IMR-90 (cell line): ENCODE data around the gene RPS6KB1. TPM values are rescaled to one million over a fixed set of nuclear protein-coding genes. Genes with fewer than 3 reads are reported as not detected.

ENCODE experiments used
- ATAC-seq: fragments of 200-7000 bp; cut with Tn5 transposase; 2 replicates; pipeline ENCODE4 v1.9.1; 2020; ENCODE audit warnings: low read depth, mild to moderate bottlenecking, moderate library complexity
- BruUV-seq: library from RNA; stranded (reverse); fragments of 400-500 nt; replicated peaks from 2 replicates; lab custom pipeline; 2021; lab: Mats Ljungman, UMichigan
- CTCF ChIA-PET: fragments of 300-600 bp; formaldehyde crosslinking; extraction: SDS; loops from one replicate; lab custom pipeline; 2021; ENCODE audit warnings: antibody characterized with exemption; lab: Yijun Ruan, JAX
- POLR2A ChIA-PET: fragments of 300-600 bp; sonication (Branson Sonifier 250); formaldehyde crosslinking; loops from one replicate; lab custom pipeline; 2022; ENCODE audit warnings: antibody characterized with exemption; ENCODE audit not compliant: unreplicated experiment; lab: Charles Lee
- DNase-seq: peaks from one replicate; pipeline ENCODE4 v3.0.0; 2013
- H2AFZ ChIP-seq: replicated peaks from 2 replicates; pipeline ENCODE3; 2013; ENCODE audit warnings: low read length, mild to moderate bottlenecking; ENCODE audit not compliant: poor library complexity
- H2AK5ac ChIP-seq: 2 replicates; pipeline ENCODE4 v1.6.1; 2013; ENCODE audit warnings: low read depth, low read length, inconsistent platforms
- H2AK9ac ChIP-seq: replicated peaks from 2 replicates; pipeline ENCODE3; 2013; ENCODE audit warnings: mild to moderate bottlenecking, low read depth, low read length, moderate library complexity; ENCODE audit not compliant: poor library complexity
- H2BK120ac ChIP-seq: 2 replicates; pipeline ENCODE4 v1.6.1; 2013; ENCODE audit warnings: low read depth, low read length, inconsistent platforms
- H2BK15ac ChIP-seq: 3 replicates; pipeline ENCODE4 v1.6.1; 2013; ENCODE audit warnings: low read depth, low read length, inconsistent platforms
- H2BK20ac ChIP-seq: 2 replicates; pipeline ENCODE4 v1.6.1; 2013; ENCODE audit warnings: low read depth, mild to moderate bottlenecking, inconsistent platforms, low read length, moderate library complexity
- H2BK5ac ChIP-seq: 2 replicates; pipeline ENCODE4 v1.6.1; 2013; ENCODE audit warnings: mild to moderate bottlenecking, low read depth, low read length, inconsistent platforms; ENCODE audit not compliant: poor library complexity, severe bottlenecking
- H3K14ac ChIP-seq: replicated peaks from 2 replicates; pipeline ENCODE4 v1.6.1; 2013; ENCODE audit warnings: low read depth, low read length, inconsistent platforms
- H3K18ac ChIP-seq: 2 replicates; pipeline ENCODE4 v1.6.1; 2013; ENCODE audit warnings: low read depth, low read length, control low read depth
- H3K23ac ChIP-seq: 2 replicates; pipeline ENCODE4 v1.6.1; 2013; ENCODE audit warnings: low read depth, low read length, inconsistent platforms
- H3K27ac ChIP-seq: 2 replicates; pipeline ENCODE4 v1.5.1; 2013; ENCODE audit warnings: mild to moderate bottlenecking, control low read depth, low read length; ENCODE audit not compliant: insufficient read depth
- H3K27me3 ChIP-seq: 2 replicates; pipeline ENCODE4 v1.6.1; 2013; ENCODE audit warnings: low read length; ENCODE audit not compliant: control insufficient read depth, insufficient read depth
- H3K36me3 ChIP-seq: 2 replicates; pipeline ENCODE4 v1.6.1; 2013; ENCODE audit warnings: low read length, mixed read lengths; ENCODE audit not compliant: control insufficient read depth, insufficient read depth
- H3K4ac ChIP-seq: 2 replicates; pipeline ENCODE4 v1.6.1; 2013; ENCODE audit warnings: low read depth, low read length, inconsistent platforms
- H3K4me1 ChIP-seq: 2 replicates; pipeline ENCODE4 v1.6.1; 2013; ENCODE audit warnings: low read length, mixed read lengths; ENCODE audit not compliant: control insufficient read depth, insufficient read depth
- H3K4me2 ChIP-seq: 2 replicates; pipeline ENCODE4 v1.6.1; 2013; ENCODE audit warnings: low read depth, mild to moderate bottlenecking, control low read depth, low read length, moderate library complexity
- H3K4me3 ChIP-seq: 2 replicates; pipeline ENCODE4 v1.5.1; 2013; ENCODE audit warnings: low read depth, mild to moderate bottlenecking, control low read depth, low read length, moderate library complexity; ENCODE audit not compliant: insufficient read depth
- H3K56ac ChIP-seq: 2 replicates; pipeline ENCODE4 v1.6.1; 2013; ENCODE audit warnings: low read length, inconsistent platforms; ENCODE audit not compliant: insufficient read depth; ENCODE audit errors: extremely low read depth
- H3K79me1 ChIP-seq, 2 experiments: 2 replicates each; pipeline ENCODE4 v1.6.1; 2013; ENCODE audit warnings: low read length in 2 of 2, inconsistent platforms in 1 of 2, low read depth in 1 of 2
- H3K9ac ChIP-seq: 2 replicates; pipeline ENCODE4 v1.6.1; 2013; ENCODE audit warnings: low read depth, low read length, control low read depth
- H3K9me1 ChIP-seq: 2 replicates; pipeline ENCODE4 v1.6.1; 2013; ENCODE audit warnings: low read length, inconsistent platforms; ENCODE audit not compliant: insufficient read depth
- H3K9me3 ChIP-seq: 2 replicates; pipeline ENCODE4 v1.6.1; 2013; ENCODE audit warnings: low read length; ENCODE audit not compliant: control insufficient read depth, insufficient read depth
- H4K20me1 ChIP-seq: 2 replicates; pipeline ENCODE4 v1.6.1; 2013; ENCODE audit warnings: low read length, inconsistent platforms; ENCODE audit not compliant: insufficient read depth
- H4K5ac ChIP-seq: 2 replicates; pipeline ENCODE4 v1.6.1; 2013; ENCODE audit warnings: mild to moderate bottlenecking, low read depth, low read length, control low read depth
- H4K8ac ChIP-seq, 2 experiments: 2 replicates each; pipeline ENCODE4 v1.6.1; 2013; ENCODE audit warnings: low read depth in 2 of 2, low read length in 2 of 2, control low read depth in 1 of 2, inconsistent platforms in 1 of 2
- H4K91ac ChIP-seq: 2 replicates; pipeline ENCODE4 v1.6.1; 2013; ENCODE audit warnings: low read depth, low read length, inconsistent platforms; ENCODE audit not compliant: insufficient read depth
- BHLHE40 ChIP-seq: fragments of 150-350 bp; IDR thresholded peaks from 2 replicates; pipeline ENCODE4 v1.6.1; 2016; ENCODE audit warnings: mild to moderate bottlenecking, low read depth, low read length
- CHD1 ChIP-seq: IDR thresholded peaks from 2 replicates; pipeline ENCODE4 v1.6.1; 2012; ENCODE audit warnings: low read depth, low read length, improper control_type of control experiment
- FOS ChIP-seq: fragments of 150-350 bp; IDR thresholded peaks from 2 replicates; pipeline ENCODE4 v1.6.1; 2016; ENCODE audit warnings: low read depth, low read length
- MAFK ChIP-seq: IDR thresholded peaks from 2 replicates; pipeline ENCODE4 v1.6.1; 2012; ENCODE audit warnings: low read depth, low read length, improper control_type of control experiment
- MAZ ChIP-seq: IDR thresholded peaks from 2 replicates; pipeline ENCODE4 v1.6.1; 2012; ENCODE audit warnings: low read depth, mild to moderate bottlenecking, low read length, improper control_type of control experiment, moderate library complexity, borderline replicate concordance
- MXI1 ChIP-seq: IDR thresholded peaks from 2 replicates; pipeline ENCODE4 v1.6.1; 2012; ENCODE audit warnings: low read depth, mild to moderate bottlenecking, low read length, moderate library complexity, borderline replicate concordance
- NFE2L2 ChIP-seq: fragments of 150-350 bp; IDR thresholded peaks from 2 replicates; pipeline ENCODE4 v1.6.1; 2016; ENCODE audit warnings: low read depth, mild to moderate bottlenecking, low read length
- POLR2A ChIP-seq: IDR thresholded peaks from 2 replicates; pipeline ENCODE4 v1.6.1; 2012; ENCODE audit warnings: mild to moderate bottlenecking, low read depth, low read length
- RAD21 ChIP-seq: IDR thresholded peaks from 2 replicates; pipeline ENCODE4 v1.6.1; 2012; ENCODE audit warnings: low read length, improper control_type of control experiment
- RCOR1 ChIP-seq: IDR thresholded peaks from 2 replicates; pipeline ENCODE4 v1.6.1; 2012; ENCODE audit warnings: mild to moderate bottlenecking, low read length, improper control_type of control experiment; ENCODE audit not compliant: insufficient replicate concordance
- RFX5 ChIP-seq: IDR thresholded peaks from 2 replicates; pipeline ENCODE4 v1.8.0; 2012; ENCODE audit warnings: low read depth, mild to moderate bottlenecking, low read length, moderate library complexity
- SMC3 ChIP-seq: fragments of 150-350 bp; IDR thresholded peaks from 2 replicates; pipeline ENCODE4 v1.6.1; 2016; ENCODE audit warnings: low read depth, mild to moderate bottlenecking, antibody characterized with exemption, low read length, moderate library complexity
- USF2 ChIP-seq: fragments of 150-350 bp; IDR thresholded peaks from 2 replicates; pipeline ENCODE4 v1.6.1; 2017; ENCODE audit warnings: mild to moderate bottlenecking, antibody characterized with exemption, low read length, low read depth
- dilution Hi-C: fragments of 300-500 bp; cut with HindIII; formaldehyde crosslinking; loops from one replicate; pipeline ENCODE4 v1.14.3; 2018; ENCODE audit warnings: low sequenced_read_pairs; ENCODE audit not compliant: unreplicated experiment
- in situ Hi-C: fragments of 300-500 bp; cut with MboI; formaldehyde crosslinking; loops from 3 replicates; pipeline ENCODE4 v1.14.3; 2019; ENCODE audit warnings: low sequenced_read_pairs, inconsistent platforms, mixed read lengths
- intact Hi-C: fragments of 100-400 bp; cut with micrococcal nuclease; formaldehyde crosslinking; loops from 2 replicates; pipeline ENCODE4 v1.10.0; 2022
- polyA plus RNA-seq, 3 experiments: library from polyadenylated mRNA; depleted of rRNA; stranded (reverse); fragments of >200 nt; gene quantifications; 2 replicates each; pipeline ENCODE4 v1.2.3, GENCODE V29; 2012; ENCODE audit warnings: low replicate concordance in 1 of 3
- total RNA-seq: library from RNA; depleted of rRNA; stranded (reverse); fragments of >200 nt; gene quantifications from 2 replicates; pipeline ENCODE4 v1.2.3, GENCODE V29; 2012
- TF ChIP-seq, protein P1 (sequence below): fragments of 150-350 bp; IDR thresholded peaks from 2 replicates; pipeline ENCODE4 v1.6.1; 2016; ENCODE audit warnings: low read depth, mild to moderate bottlenecking, low read length, moderate library complexity, borderline replicate concordance
- TF ChIP-seq, protein P2 (sequence below): conservative IDR thresholded peaks from 2 replicates; pipeline ENCODE4 v1.5.1; 2012; ENCODE audit warnings: mild to moderate bottlenecking, low read depth, low read length, improper control_type of control experiment

Gene RPS6KB1
- total and polyA plus RNA-seq, 2 of the 4 experiments (the other 2 are of a cell fraction), result 11.7 to 20.3 TPM

GRCh38 chr17:59872351-59872750 lies 20.6 kb upstream of the RPS6KB1 start:
- no peak overlapping the region for H2BK15ac ChIP-seq
- no peak overlapping the region for H2AK9ac ChIP-seq
- H3K18ac ChIP-seq, result no peak overlapping the region
- H4K5ac ChIP-seq, result no peak overlapping the region
- no peaks in the 10 kb centered on the region for H3K27me3 ChIP-seq
- H2BK5ac ChIP-seq, result no peak overlapping the region
- H3K4ac ChIP-seq, result no peak overlapping the region
- no peak overlapping the region for H2AK5ac ChIP-seq
- H3K9me1 ChIP-seq, result no peaks in the 10 kb centered on the region; the same call in 1 of the 2 replicates
- no peak overlapping the region for H3K23ac ChIP-seq
- H3K27ac ChIP-seq, result no peak overlapping the region
- H3K79me1 ChIP-seq, result no peaks in the 10 kb centered on the region
- H4K8ac ChIP-seq, result no peak overlapping the region
- H3K4me3 ChIP-seq, result no peak overlapping the region
- in situ Hi-C loops (no loop called here), dilution Hi-C loops (no loop called here), intact Hi-C loops (no loop called here)
- no peak overlapping the region for H3K4me2 ChIP-seq
- no peak overlapping the region for H2BK120ac ChIP-seq
- POLR2A ChIA-PET, result no interaction called here
- no peak overlapping the region for H3K14ac ChIP-seq
- H2BK20ac ChIP-seq, result no peak overlapping the region
- H3K56ac ChIP-seq, result no peak overlapping the region
- ATAC-seq (no peak), DNase-seq (no peak)
- H3K9ac ChIP-seq, result no peak overlapping the region
- no peaks in the 10 kb centered on the region for H4K20me1 ChIP-seq
- no peak for TF ChIP-seq RCOR1
- TF ChIP-seq RAD21, result no peak
- TF ChIP-seq SMC3, result no peak
- no peak for TF ChIP-seq MXI1
- TF ChIP-seq MAFK, result no peak
- TF ChIP-seq NFE2L2, result no peak
- TF ChIP-seq, protein P1, sequence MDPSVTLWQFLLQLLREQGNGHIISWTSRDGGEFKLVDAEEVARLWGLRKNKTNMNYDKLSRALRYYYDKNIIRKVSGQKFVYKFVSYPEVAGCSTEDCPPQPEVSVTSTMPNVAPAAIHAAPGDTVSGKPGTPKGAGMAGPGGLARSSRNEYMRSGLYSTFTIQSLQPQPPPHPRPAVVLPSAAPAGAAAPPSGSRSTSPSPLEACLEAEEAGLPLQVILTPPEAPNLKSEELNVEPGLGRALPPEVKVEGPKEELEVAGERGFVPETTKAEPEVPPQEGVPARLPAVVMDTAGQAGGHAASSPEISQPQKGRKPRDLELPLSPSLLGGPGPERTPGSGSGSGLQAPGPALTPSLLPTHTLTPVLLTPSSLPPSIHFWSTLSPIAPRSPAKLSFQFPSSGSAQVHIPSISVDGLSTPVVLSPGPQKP, result no peak
- TF ChIP-seq, protein P2, sequence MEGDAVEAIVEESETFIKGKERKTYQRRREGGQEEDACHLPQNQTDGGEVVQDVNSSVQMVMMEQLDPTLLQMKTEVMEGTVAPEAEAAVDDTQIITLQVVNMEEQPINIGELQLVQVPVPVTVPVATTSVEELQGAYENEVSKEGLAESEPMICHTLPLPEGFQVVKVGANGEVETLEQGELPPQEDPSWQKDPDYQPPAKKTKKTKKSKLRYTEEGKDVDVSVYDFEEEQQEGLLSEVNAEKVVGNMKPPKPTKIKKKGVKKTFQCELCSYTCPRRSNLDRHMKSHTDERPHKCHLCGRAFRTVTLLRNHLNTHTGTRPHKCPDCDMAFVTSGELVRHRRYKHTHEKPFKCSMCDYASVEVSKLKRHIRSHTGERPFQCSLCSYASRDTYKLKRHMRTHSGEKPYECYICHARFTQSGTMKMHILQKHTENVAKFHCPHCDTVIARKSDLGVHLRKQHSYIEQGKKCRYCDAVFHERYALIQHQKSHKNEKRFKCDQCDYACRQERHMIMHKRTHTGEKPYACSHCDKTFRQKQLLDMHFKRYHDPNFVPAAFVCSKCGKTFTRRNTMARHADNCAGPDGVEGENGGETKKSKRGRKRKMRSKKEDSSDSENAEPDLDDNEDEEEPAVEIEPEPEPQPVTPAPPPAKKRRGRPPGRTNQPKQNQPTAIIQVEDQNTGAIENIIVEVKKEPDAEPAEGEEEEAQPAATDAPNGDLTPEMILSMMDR, result no peak
- no peak for TF ChIP-seq RFX5
- TF ChIP-seq CHD1, result no peak
- TF ChIP-seq USF2, result no peak
- TF ChIP-seq MAZ, result no peak
- no peak for TF ChIP-seq FOS
- no peak for TF ChIP-seq POLR2A
- TF ChIP-seq BHLHE40, result no peak
- H3K4me1 ChIP-seq, result no peaks in the 10 kb centered on the region
- no peak overlapping the region for H4K91ac ChIP-seq
- BruUV-seq, result no TSS peak
- peaks cover 5% of the 10 kb centered on the region for H3K36me3 ChIP-seq
- CTCF ChIA-PET, result no interaction called here
- no peak overlapping the region for H2AFZ ChIP-seq
- no peaks in the 10 kb centered on the region for H3K9me3 ChIP-seq
